GM12875 (cell line): ENCODE measurements around the gene PIGZ.

Experiments
- H3K4me3 ChIP-seq: one replicate; pipeline ENCODE4 v1.5.1; 2011; ENCODE audit warnings: low read depth, low read length, control low read depth
- CTCF ChIP-seq: IDR thresholded peaks from 2 replicates; pipeline ENCODE4 v1.5.1; 2011; ENCODE audit warnings: low read depth, mild to moderate bottlenecking, control low read depth, inconsistent platforms, low read length, moderate library complexity, borderline replicate concordance; ENCODE audit not compliant: insufficient read depth

The PIGZ gene

GRCh38 chr3:196994056-196994455 lies 25.4 kb upstream of the PIGZ start:
- no peak for TF ChIP-seq CTCF
- H3K4me3 ChIP-seq: no peak overlapping the region

- no peak for TF ChIP-seq CTCF
- no peak overlapping the region for H3K4me3 ChIP-seq
Measured at GRCh38 chr3:196992461-196993065, 23.9 kb upstream of the PIGZ start.

GRCh38 chr3:196991581-196992460 lies 23.2 kb upstream of the PIGZ start:
- H3K4me3 ChIP-seq: no peak overlapping the region

GRCh38 chr3:196990601-196991007 lies 22.0 kb upstream of the PIGZ start:
- TF ChIP-seq CTCF: no peak
- H3K4me3 ChIP-seq: no peak overlapping the region

More at GRCh38 chr3:196991581-196992460, 23.2 kb upstream of the PIGZ start:
- TF ChIP-seq CTCF: no peak

- H3K4me3 ChIP-seq: no peak overlapping the region
- TF ChIP-seq CTCF: no peak
Measured at GRCh38 chr3:196989721-196990262, 21.2 kb upstream of the PIGZ start.

- TF ChIP-seq CTCF: no peak
- H3K4me3 ChIP-seq: no peak overlapping the region
Measured at GRCh38 chr3:196988241-196989029, 19.8 kb upstream of the PIGZ start.
